Smooth muscle cell (in vitro differentiated cells): ENCODE data around the gene CSPG5. TPM values are rescaled to one million over a fixed set of nuclear protein-coding genes. Genes with fewer than 3 reads are reported as not detected.

ENCODE experiments used
- DNase-seq: peaks from one replicate; lab custom pipeline; 2025; ENCODE audit not compliant: unreplicated experiment; lab: John Stamatoyannopoulos, UW
- H2AFZ ChIP-seq: fragments of 200-600 bp; sonication (generic); 2 replicates; pipeline ENCODE4 v1.6.0; 2016; ENCODE audit warnings: antibody characterized with exemption, low read depth, mild to moderate bottlenecking
- H3F3A ChIP-seq: fragments of 200-600 bp; sonication (generic); 2 replicates; pipeline ENCODE4 v1.6.0; 2017; ENCODE audit warnings: antibody characterized with exemption, low read depth
- H3K27ac ChIP-seq: fragments of 200-600 bp; sonication (generic); 2 replicates; pipeline ENCODE4 v1.5.1; 2016; ENCODE audit warnings: low read depth, mild to moderate bottlenecking
- H3K27me3 ChIP-seq: fragments of 200-600 bp; sonication (generic); 2 replicates; pipeline ENCODE4 v1.6.1; 2016; ENCODE audit warnings: low read depth, mild to moderate bottlenecking
- H3K36me3 ChIP-seq: fragments of 200-600 bp; sonication (generic); 2 replicates; pipeline ENCODE4 v1.5.1; 2016; ENCODE audit warnings: low read depth
- H3K4me1 ChIP-seq: fragments of 200-600 bp; sonication (generic); 2 replicates; pipeline ENCODE4 v1.5.1; 2016; ENCODE audit warnings: low read depth
- H3K4me2 ChIP-seq: fragments of 200-600 bp; sonication (generic); 2 replicates; pipeline ENCODE4 v1.6.0; 2016; ENCODE audit warnings: mild to moderate bottlenecking
- H3K4me3 ChIP-seq: fragments of 200-600 bp; sonication (generic); 2 replicates; pipeline ENCODE4 v1.5.1; 2016; ENCODE audit warnings: mild to moderate bottlenecking
- H3K79me2 ChIP-seq: fragments of 200-600 bp; sonication (generic); 2 replicates; pipeline ENCODE4 v1.6.0; 2016; ENCODE audit warnings: low read depth, mild to moderate bottlenecking
- H3K9ac ChIP-seq: fragments of 200-600 bp; sonication (generic); 2 replicates; pipeline ENCODE4 v1.6.0; 2016; ENCODE audit warnings: low read depth
- H3K9me3 ChIP-seq: fragments of 200-600 bp; sonication (generic); replicated peaks from 2 replicates; pipeline ENCODE4 v1.5.1; 2016; ENCODE audit warnings: low read depth
- H4K20me1 ChIP-seq: fragments of 200-600 bp; sonication (generic); 2 replicates; pipeline ENCODE4 v1.6.0; 2016; ENCODE audit warnings: low read depth
- CTCF ChIP-seq: fragments of 200-600 bp; sonication (generic); IDR thresholded peaks from 2 replicates; pipeline ENCODE4 v1.5.1; 2017; ENCODE audit warnings: borderline replicate concordance, mild to moderate bottlenecking, antibody characterized with exemption; ENCODE audit not compliant: insufficient read depth, poor library complexity, severe bottlenecking
- WGBS: methylation state at CpG from one replicate; pipeline ENCODE4 v1.1.7; 2016; ENCODE audit warnings: low lambda C conversion rate; 5-methylcytosine and 5-hydroxymethylcytosine counted together
- polyA plus RNA-seq: library from polyadenylated mRNA; unstranded; fragments of >200 nt; fragmentation: Nextera tagmentation; extraction: Ambion mirVana; gene quantifications from 2 replicates; pipeline ENCODE4 v1.2.1, GENCODE V29; 2016
- total RNA-seq: library from RNA; depleted of rRNA; stranded (reverse); fragments of >200 nt; gene quantifications from 2 replicates; pipeline ENCODE4 v1.2.3, GENCODE V29; 2014

Gene CSPG5
- total and polyA plus RNA-seq, 2 experiments from 2014 or later, result 0.35 to 1.3 TPM

GRCh38 chr3:47567149-47567548, 11.5 kb downstream of the CSPG5 start:
- TF ChIP-seq CTCF, result no peak
- Histone ChIP-seq H3K9ac (no peak overlapping the region), H2AFZ (no peak overlapping the region), H4K20me1 (no peaks in the 10 kb centered on the region), H3K4me1 (peaks cover 8% of the 10 kb centered on the region), H3F3A (no peaks in the 10 kb centered on the region), H3K36me3 (no peaks in the 10 kb centered on the region), H3K79me2 (no peaks in the 10 kb centered on the region), H3K27me3 (peaks cover 16% of the 10 kb centered on the region), H3K4me3 (no peak overlapping the region), H3K27ac (no peak overlapping the region), H3K9me3 (no peaks in the 10 kb centered on the region), H3K4me2 (no peak overlapping the region)
- 90% methylated on average over 4 of the region's 4 CpGs for WGBS
- DNase-seq, result no peak

GRCh38 chr3:47566667-47567066, 12.0 kb downstream of the CSPG5 start:
- Histone ChIP-seq H3F3A (no peaks in the 10 kb centered on the region), H4K20me1 (no peaks in the 10 kb centered on the region), H3K36me3 (no peaks in the 10 kb centered on the region), H3K4me3 (no peak overlapping the region), H3K27ac (no peak overlapping the region), H3K79me2 (no peaks in the 10 kb centered on the region), H3K4me1 (peaks cover 8% of the 10 kb centered on the region), H2AFZ (no peak overlapping the region), H3K9ac (no peak overlapping the region), H3K27me3 (peaks cover 11% of the 10 kb centered on the region), H3K4me2 (no peak overlapping the region), H3K9me3 (no peaks in the 10 kb centered on the region)
- TF ChIP-seq CTCF, result no peak
- DNase-seq, result no peak
- 93% methylated on average over 9 of the region's 9 CpGs for WGBS

GRCh38 chr3:47565734-47566550, 12.7 kb downstream of the CSPG5 start:
- Histone ChIP-seq H4K20me1 (no peaks in the 10 kb centered on the region), H3K79me2 (no peaks in the 10 kb centered on the region), H3K9me3 (no peaks in the 10 kb centered on the region), H3K4me3 (no peak overlapping the region), H3K9ac (no peak overlapping the region), H2AFZ (no peak overlapping the region), H3K36me3 (no peaks in the 10 kb centered on the region), H3F3A (no peaks in the 10 kb centered on the region), H3K27ac (no peak overlapping the region), H3K4me2 (no peak overlapping the region), H3K27me3 (peaks cover 4% of the 10 kb centered on the region), H3K4me1 (peaks cover 2% of the 10 kb centered on the region)
- no peak for TF ChIP-seq CTCF
- WGBS, result 80% methylated on average over 19 of the region's 19 CpGs
- no peak for DNase-seq

GRCh38 chr3:47556351-47556750, 22.3 kb downstream of the CSPG5 start:
- WGBS, result 98% methylated on average over 2 of the region's 2 CpGs
- H3K27ac ChIP-seq, result no peak overlapping the region
- no peaks in the 10 kb centered on the region for H3F3A ChIP-seq
- no peaks in the 10 kb centered on the region for H3K36me3 ChIP-seq
- H3K27me3 ChIP-seq, result no peaks in the 10 kb centered on the region
- no peaks in the 10 kb centered on the region for H3K4me1 ChIP-seq
- H3K9ac ChIP-seq, result no peak overlapping the region
- no peak for TF ChIP-seq CTCF
- no peaks in the 10 kb centered on the region for H3K79me2 ChIP-seq
- no peaks in the 10 kb centered on the region for H3K9me3 ChIP-seq
- H4K20me1 ChIP-seq, result no peaks in the 10 kb centered on the region
- no peak for DNase-seq
- no peak overlapping the region for H3K4me3 ChIP-seq
- no peak overlapping the region for H2AFZ ChIP-seq
- H3K4me2 ChIP-seq, result no peak overlapping the region
